Measurements from ENCODE around the gene KRTAP10-7.
"Not testable (repeated sequence)": the region's sequence is repeated elsewhere in the genome, so short reads cannot be mapped to it uniquely, and the experiment has no call there.

Gene KRTAP10-7

DNA sequence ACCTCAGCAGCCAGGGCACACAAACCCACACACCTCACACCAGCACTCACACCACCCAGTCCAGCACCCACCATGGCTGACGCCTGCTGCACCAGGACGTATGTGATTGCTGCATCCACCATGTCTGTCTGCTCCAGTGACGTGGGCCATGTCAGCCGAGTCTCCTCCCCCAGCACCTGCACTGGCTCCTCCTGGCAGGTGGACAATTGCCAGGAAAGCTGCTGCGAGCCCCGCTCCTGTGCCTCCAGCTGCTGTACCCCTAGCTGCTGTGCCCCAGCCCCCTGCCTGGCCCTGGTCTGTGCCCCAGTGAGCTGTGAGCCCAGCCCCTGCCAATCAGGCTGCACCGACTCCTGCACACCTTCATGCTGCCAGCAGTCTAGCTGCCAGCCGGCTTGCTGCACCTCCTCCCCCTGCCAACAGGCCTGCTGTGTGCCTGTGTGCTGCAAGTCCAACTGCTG, 11.7 kb downstream of the KRTAP10-7 start, which contains the start of gene KRTAP10-8:
Gene KRTAP10-8, plus strand, starts transcription at position 51 of the 458 bp plus-strand sequence. Its CDS starts 22 bp downstream, at position 73.
- DNase-seq (ENCODE audit: low spot score) = no peak

DNA sequence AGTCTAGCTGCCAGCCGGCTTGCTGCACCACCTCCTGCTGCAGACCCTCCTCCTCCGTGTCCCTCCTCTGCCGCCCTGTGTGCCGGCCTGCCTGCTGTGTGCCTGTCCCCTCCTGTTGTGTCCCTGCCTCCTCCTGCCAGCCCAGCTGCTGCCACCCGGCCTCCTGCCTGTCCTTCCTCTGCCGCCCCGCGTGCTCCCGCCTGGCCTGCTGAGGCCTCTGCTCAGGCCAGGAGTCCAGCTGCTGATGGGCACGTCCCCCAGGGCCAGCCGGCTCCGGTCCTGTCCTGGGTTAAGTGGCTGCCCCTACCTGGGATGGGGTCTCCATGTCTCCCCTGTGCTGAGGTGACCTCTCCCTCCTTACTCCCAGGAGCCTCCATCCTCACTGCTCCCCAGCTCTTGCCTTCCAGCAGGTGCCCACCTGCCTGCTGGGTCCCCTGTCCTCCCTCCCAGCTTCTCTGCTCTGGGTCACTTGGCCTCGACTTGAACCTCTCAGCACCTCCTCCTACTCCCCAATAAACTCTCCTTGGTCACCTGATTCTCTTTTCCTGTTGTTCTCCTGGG, 12.4 kb downstream of the KRTAP10-7 start:
- no peak for DNase-seq (ENCODE audit: low spot score)

DNA sequence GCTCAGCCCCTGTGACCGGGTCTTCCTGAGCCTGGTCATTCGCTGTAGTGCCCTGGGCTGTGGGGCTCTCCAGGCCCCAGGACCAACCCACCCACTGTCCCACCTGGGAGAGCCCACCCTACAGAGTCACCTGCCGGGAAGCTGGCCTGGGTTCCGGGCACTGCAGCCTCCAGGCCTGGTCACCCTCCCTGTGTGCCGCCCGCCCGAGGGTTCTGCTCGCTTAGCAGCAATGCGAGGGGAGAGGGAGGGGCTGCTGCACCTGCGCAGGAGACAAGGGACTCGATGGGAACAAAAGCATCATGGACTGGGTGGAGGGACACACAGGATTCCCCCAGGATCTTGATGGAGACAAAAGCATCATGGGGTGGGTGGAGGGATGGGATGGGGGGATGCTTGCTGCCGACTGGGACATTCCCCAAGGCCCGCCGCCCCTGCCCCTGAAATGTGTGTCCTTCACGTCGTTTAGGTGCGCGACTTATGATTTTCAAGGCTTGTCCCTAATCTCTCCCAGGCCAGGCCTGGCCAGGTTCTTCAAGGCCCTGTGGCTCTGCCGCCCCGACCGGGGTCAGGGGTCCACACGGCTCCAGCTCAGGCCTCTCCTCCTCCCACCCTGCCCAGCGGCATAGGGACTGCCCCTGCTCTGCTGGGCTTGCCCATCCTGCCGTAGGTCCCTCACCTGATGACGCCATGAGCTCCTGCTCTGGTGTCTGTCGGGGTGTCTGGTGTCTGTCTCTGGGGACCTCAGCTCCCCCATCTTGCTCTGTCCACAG, 13.2 kb downstream of the KRTAP10-7 start:
- DNase-seq (ENCODE audit: low spot score) = no peak

DNA sequence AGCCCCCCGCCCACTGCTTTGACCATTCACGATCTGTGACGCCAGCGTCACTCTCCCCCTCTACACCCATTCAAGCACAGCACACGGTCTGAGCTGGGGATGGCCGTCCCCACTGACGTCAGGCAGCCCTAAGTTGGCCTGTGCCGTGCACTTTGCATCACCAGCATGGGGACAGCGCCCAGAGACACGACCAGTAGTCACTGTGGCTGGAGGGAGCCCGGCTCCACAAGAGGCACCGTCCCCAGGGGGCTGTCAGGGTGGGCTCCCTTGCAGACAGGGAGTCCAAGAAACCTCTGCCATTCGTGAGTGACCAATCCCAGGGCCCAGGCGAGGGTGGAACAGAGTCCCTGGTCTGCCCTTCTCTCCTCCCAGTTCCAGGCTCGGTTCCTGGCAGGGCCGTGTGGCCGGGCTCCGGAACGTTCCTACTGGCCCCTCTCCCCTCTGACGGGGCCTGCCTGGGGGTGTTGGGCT, 13.8 kb downstream of the KRTAP10-7 start:
- DNase-seq (ENCODE audit: low spot score) = no peak

DNA sequence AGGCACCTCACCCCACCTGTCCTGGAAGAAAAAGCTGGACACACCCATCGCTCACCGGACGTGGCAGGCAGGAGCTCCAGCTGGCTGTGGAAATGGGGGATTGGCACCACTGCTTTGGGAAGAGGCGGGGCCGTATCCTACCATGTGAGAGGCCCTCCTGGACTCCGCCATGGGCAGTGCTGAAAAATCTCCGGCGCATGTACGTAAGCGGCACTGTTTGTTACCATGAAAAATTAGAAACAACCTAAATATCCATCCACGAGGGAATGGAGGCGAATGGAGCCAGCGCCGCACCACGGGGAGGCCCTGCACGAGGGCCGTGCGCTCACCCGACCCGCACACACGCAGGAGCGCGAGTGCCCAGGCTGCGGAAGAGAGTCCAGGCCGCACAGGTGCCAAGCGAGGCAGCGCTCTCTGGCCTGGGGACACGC, 14.6 kb downstream of the KRTAP10-7 start:
- DNase-seq (ENCODE audit: low spot score) = no peak

DNA sequence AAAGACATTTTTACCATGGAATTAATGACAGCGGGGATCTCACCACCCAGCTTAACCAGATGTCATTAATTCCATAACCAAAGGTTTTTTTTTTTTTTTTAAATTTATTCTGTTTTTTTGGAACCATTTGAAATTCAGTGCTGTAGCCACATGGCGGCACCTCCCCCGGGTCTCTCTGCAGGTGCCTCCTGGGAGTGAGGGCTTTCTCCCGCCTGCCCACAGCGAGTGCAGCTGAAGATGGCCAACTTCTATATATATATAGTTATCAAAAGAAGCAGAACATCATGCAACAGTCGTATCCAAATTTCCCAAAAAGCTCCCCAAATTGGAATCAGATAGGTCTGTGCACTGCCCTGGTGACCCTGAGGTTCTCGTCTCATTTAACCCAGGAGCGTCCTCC, 15.1 kb downstream of the KRTAP10-7 start:
- DNase-seq (ENCODE audit: low spot score) = no peak

DNA sequence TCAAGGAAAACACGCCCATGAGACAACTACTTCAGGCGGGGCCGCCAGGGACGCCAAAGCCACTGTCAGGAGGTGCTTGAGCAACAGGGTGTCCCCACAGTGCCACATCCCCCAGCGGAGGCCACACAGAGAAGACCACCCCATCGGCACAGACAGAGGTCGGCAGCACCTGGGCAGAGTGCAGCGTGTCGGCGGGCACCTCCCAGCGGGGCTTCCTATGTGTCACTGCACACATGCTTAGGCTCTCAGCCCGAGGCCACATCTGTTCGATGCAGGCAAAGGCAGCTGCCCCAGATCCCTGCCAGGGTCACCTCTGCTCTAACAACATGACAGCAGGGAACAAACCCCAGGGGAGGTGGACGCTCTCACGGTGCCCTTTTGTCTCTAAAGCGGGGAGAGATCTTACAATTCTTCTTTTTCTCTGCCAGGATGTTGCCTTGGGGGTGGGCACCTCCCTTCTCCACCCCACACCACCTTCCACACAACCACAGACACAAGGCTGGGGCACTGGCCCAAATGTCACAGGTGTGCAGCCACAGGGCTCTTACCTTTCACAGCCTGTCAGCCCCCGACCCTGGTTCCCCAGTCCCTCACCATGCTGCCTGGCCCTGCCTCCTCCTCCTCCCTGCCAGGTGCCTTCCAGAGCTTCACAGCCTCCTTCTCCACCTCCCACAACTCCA, 15.7 kb downstream of the KRTAP10-7 start:
- no peak for DNase-seq (ENCODE audit: low spot score)

DNA sequence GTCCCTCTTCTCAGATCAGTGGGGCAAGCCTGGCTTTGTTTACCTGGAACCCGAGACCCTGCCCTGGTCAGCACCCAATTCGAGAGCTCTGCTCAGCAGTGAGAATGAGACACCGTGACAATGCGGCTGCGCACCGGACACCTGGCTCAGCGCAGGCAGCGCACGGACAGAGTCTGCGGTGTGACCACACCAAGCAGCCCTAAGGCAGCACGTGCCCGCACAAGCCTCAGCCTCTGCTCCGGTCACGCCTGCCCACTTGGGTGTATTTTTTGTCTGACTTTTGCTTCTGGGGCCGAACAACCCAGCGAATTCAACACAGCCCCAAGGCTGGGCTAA, 16.2 kb downstream of the KRTAP10-7 start:
- DNase-seq (ENCODE audit: low spot score) = no peak

DNA sequence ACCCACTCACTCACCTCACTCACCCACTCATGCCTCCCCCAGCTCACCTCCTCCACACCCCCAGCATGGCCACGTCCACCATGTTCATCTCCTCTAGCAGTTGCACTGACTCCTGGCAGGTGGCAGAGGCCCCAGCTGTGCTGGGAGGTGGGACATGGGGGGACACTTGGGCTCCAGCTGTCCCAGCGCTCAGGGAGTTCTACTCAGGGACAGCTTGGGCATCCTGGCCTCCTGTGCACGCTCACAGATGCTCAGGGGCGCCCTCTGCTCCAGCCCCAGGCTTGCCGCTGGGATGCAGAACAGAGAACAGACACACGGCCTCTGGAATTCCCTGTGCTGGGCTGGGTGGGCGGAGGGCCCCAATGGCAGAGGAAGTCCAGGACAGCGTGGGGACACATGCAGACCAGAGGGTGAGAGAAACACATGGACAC, 16.7 kb downstream of the KRTAP10-7 start:
- no peak for DNase-seq (ENCODE audit: low spot score)

DNA sequence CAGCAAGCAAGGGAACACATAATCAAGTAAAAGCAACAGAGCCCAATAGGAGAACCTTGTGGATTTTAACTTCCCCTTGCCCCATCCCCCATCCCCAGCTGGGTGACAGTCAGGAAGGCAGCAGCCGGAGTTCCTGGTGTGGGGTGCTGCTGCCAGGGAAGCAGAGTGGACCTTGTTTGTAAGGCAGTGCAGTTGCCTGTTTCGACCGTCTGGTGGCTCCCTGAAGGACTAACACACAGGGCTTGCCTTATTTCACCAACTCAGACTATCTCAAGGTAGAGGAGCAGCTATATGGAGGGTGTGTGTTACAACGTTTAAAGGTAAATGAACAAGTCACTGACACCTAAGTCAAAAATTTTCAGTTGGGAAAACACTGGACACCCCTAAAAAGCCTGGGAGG, 18.1 kb downstream of the KRTAP10-7 start:
- DNase-seq (ENCODE audit: low spot score) = no peak

DNA sequence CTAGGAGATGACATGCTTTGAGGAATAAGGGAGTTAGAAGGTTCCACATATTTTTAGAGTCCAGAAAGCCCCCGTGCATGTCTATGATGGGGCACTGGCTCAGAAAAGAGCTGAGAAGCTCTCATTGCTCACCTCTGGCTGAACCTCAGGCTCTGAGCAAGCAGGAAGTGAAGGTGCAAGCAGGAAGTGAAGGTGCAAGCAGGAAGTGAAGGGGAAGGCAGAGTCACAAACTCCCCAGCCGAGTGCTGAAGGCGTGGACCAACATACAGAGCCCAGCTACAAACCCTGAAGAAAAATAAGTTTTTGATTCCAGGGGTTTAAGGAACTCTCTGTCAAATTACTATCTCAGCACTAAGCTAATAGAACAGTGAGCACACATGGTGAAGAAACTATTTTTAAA, 18.5 kb downstream of the KRTAP10-7 start:
- DNase-seq (ENCODE audit: low spot score) = no peak

DNA sequence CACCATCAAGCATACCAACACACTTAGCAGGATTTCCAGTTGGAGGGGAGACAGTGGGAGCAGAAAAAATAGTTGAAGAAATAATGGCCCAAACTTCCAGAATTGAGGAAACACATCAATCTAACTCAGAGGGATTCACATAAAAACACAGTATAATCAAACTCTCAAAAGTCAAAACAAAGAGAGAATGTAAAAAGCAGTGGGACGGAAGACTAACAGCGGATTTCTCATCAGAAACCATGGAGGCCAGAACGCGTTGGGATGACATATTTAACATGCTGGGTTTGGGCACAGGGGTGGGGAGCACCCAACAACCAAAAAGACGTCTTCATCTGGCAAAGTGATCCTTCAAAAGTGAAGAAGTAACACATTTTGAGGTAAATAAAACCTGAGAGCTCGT, 19.5 kb downstream of the KRTAP10-7 start:
- no peak for DNase-seq (ENCODE audit: low spot score)

DNA sequence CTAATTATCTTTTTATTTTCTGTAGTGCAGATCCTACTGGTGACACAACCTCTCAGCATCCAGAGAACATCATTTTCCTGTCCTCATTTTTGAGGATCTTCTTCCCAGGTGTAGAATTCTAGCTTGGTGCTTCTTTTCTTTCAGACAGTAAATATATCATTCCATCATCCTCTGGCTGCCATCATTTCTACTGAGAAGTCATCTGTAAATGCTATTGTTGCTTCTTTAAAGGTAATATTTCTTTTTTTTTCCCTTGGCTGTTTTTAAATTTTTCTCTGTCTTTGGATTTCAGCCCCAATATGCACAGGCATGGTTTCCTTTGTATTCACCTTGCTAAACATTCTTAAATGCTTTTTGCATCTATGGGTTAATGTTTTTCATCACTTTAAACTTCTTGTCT, 23.2 kb downstream of the KRTAP10-7 start:
- no peak for DNase-seq (ENCODE audit: low spot score)

DNA sequence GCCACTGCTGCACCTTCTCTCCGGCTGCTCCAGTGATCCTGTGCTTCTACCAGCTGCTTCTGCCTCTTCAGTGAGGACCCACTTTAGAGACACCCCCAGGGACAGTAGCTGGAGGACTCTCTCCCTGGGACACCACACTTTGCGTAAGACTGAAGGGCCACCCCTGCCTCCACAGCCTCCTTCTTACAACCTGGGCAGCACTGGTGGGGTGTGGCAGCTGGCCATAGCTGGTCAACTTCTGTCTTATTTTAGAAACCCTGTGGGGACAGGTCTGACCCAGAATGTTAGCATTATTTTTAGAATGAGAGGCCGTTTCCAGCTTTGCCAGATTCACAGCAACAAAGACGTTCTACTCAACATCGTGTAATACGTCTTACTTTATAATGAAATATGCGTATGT, 25.4 kb downstream of the KRTAP10-7 start:
- DNase-seq (ENCODE audit: low spot score) = no peak

DNA sequence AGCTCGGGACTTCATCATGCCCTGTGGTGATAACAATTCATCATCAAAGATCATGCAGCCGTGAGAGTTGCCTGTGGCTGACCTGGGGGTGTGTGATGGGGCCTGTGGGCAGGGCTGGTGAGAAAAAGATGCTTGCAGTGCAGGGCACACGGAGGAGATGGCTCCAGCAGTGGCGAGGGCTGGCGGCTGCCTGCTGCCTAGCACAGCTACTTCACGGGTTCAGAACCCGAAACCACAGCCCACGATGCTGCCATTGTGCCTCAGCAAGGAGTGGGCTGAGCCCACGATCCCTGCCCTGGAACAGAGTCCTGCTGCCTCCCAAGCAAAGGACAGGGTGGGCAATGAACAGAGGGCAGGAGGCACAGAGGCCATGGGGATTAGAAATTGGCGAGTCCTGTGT, 25.9 kb downstream of the KRTAP10-7 start:
- no peak for DNase-seq (ENCODE audit: low spot score)

DNA sequence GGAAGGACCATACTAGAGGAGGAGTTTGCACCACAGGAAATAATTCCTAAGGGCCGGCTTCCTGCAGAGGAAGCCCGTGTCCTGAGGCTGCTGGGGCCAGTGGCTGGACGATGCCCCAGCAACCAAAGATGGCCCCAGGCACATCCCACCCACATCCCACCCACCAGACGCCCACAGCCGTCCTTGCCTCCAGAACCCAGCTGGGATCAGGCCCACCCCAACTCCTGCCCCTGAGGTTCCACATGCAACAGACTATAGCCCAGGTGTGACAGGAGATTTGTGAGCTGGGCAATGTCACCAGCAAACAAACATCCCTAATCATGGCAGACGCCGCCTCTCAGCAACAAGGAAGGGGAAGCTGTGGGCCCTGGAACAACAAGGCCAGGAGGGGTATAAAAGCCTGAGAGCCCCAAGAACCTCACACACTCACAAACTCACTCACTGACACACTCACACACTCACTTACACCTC, 26.3 kb downstream of the KRTAP10-7 start, which contains the start of gene KRTAP10-9:
Gene KRTAP10-9, plus strand, starts transcription at position 421 of the 471 bp plus-strand sequence. CDS start 79 bp downstream, outside the sequence.
- no peak for DNase-seq (ENCODE audit: low spot score)

DNA sequence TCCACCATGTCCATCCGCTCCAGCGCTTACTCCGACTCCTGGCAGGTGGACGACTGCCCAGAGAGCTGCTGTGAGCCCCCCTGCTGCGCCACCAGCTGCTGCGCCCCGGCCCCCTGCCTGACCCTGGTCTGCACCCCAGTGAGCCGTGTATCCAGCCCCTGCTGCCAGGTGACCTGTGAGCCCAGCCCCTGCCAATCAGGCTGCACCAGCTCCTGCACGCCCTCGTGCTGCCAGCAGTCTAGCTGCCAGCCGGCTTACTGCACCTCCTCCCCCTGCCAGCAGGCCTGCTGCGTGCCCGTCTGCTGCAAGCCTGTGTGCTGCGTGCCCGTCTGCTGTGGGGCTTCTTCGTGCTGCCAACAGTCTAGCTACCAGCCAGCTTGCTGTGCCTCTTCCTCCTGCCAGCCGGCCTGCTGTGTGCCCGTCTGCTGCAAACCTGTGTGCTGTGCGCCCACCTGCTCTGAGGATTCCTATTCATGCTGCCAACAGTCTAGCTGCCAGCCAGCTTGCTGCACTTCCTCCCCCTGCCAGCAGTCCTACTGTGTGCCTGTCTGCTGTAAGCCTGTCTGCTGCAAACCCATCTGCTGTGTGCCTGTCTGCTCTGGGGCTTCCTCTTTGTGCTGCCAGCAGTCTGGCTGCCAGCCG, 26.9 kb downstream of the KRTAP10-7 start:
- DNase-seq (ENCODE audit: low spot score) = not testable (repeated sequence)

DNA sequence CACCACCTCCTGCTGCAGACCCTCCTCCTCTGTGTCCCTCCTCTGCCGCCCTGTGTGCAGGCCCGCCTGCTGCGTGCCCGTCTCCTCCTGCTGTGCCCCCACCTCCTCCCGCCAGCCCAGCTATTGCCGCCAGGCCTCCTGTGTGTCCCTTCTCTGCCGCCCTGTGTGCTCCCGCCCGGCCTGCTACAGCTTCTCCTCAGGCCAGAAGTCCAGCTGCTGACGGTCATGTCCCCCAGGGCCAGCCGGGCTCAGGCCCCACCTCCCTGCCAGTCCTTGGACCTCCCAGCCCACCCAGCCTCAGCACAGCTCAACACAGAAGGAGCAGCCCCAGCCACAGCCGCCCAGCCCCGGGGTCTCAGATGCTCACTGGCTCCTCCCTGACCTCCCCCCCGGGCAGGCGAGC, 27.4 kb downstream of the KRTAP10-7 start:
- not testable (repeated sequence) for DNase-seq (ENCODE audit: low spot score)

DNA sequence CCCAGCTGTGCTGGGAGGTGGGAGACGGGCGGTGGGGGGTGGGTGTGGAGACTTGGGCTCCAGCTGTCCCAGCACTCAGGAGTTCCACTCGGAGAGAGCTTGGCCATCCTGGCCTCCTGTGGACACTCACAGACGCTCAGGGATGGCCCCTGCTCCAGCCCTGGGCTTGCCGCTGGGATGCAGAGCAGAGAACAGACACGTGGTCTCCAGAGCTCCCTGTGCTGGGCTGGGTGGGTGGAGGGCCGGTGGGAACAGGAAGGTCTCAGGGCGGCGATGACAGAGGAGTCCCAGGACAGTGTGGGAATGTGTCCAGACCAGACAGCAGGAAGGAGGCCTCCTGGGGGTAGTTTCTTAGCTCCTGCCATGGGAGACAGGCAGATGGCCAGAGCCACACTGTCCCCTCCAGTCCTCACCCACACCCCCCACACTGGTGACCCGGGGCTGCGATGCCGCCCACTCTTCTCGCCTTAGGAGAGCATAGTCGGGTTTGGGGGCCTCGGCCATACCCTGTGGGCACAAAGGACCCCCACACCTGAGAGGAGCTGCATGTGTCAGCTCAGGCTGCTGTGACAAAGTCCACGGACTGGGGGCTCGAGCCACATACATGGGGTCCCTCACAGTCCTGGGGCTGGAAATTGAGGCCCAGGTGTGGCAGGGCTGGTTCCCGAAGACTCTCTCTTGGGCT, 28.5 kb downstream of the KRTAP10-7 start:
- DNase-seq (ENCODE audit: low spot score) = no peak

DNA sequence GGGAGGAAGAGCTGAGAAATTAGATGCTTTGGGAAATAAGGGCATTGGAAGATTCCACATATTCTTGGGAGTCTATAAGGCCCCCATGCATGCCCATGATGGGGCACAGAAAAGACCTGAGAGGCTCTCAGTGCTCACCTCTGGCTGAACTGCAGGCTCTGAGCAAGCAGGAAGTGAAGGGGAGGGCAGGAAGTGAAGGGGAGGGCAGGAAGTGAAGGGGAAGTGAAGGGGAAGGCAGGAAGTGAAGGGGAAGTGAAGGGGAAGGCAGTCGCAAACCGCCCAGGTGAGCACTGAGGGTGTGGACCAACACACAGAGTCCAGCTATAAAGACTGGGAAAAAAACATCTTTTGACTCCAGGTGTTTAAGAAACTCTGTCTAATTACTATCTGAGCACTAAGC, 30.0 kb downstream of the KRTAP10-7 start:
- no peak for DNase-seq (ENCODE audit: low spot score)

DNA sequence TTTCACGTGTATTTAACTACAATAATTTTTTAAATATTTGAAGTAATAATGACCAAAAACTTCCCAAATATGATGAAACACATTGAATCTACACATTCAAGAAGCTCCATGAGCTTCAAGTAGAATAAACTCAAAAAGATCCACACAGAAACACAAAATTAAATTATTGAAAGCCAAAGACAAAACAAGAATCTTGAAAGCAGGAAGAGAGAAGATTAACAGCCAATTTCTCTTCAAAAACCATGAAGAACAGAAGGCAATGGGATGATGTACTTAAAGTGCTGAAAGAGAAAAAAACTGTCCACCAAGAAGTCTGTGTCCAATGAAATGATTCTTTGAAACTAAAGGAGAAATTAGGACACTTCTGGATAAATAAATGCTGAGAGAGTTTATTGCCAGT, 31.7 kb downstream of the KRTAP10-7 start:
- no peak for DNase-seq (ENCODE audit: low spot score)

Data from left forelimb (tissue), 1 donor.